Stimulated activated CD4-positive, alpha-beta T cell treated with anti-CD3 and anti-CD28 coated beads, Interleukin-1b, Interleukin-23, amount 100 ng/mL, for 4 hours (primary cell): ENCODE results near the gene KCNC3.
"Not testable (repeated sequence)": the region's sequence is repeated elsewhere in the genome, so short reads cannot be mapped to it uniquely, and the experiment has no call there.

ENCODE experiments used
- DNase-seq, 2 donors: peaks; one replicate each; pipeline ENCODE4 v3.0.0-alpha.2; 2020; ENCODE audit warnings: low read depth in 2 of 2

Gene KCNC3

GRCh38 chr19:50353487-50353880, 24.3 kb upstream of the KCNC3 start:
- not testable (repeated sequence) for DNase-seq

DNA sequence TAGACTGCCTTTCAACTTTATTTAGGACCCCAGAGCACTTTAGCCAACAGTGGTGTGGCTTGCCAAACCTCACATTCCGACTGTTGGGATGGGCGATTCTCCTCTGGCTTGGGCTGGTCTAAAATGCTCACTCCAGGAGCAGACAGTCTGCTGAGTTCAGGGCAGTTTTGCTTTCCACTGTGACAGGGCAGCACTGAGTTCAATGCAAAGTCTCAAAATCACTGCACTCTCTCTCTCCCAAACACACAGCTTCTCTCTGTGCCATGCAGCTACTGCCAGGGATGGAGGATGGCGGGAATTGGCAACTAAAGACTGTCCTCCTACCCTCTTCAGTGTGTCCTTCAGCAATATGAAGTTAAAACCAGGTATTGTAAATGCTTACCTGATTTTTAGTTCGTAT, 23.1 kb upstream of the KCNC3 start:
- no peak for DNase-seq

DNA sequence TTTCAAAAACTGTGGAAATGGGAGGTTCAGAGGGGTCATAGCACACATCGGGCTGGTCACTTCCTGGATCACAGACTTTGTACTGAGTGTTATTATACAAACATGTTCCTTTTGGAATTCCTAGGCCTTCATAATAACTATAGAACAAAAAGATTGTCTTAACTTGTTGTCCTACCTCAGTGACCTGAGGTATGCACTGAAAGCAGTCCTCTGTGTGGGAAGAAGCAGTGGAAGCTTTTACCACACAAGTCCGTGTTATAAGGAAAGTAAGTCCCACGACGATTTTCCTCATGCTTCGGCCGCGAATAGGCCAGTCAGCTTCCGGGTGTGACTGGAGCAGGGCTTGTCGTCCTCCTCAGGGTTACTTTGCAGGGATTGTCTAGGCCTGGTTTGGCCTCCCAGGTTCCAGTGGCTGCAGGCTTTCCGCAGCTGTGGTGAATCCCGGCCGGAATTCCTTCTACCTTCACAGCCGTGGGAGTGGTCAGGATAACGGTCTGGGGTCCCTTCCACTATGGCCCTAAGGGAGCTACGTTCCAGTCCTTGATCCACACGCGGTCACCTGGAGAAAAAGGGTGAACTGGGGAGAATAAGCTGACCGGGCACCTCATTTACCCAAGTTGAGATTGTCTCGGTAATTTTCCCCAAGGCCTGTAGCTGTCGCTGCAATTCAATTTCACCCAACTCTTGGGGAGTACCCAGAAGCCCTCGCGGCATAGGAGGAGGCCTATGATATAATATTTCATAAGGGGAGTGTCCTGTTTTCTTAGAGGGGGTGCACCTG, 20.3 kb upstream of the KCNC3 start:
- no peak for DNase-seq

GRCh38 chr19:50347089-50347581, 18.0 kb upstream of the KCNC3 start:
- DNase-seq, result not testable (repeated sequence)

- no peak for DNase-seq
These were observed 15.6 kb upstream of the KCNC3 start for GRCh38 chr19:50344661-50345318.

DNA sequence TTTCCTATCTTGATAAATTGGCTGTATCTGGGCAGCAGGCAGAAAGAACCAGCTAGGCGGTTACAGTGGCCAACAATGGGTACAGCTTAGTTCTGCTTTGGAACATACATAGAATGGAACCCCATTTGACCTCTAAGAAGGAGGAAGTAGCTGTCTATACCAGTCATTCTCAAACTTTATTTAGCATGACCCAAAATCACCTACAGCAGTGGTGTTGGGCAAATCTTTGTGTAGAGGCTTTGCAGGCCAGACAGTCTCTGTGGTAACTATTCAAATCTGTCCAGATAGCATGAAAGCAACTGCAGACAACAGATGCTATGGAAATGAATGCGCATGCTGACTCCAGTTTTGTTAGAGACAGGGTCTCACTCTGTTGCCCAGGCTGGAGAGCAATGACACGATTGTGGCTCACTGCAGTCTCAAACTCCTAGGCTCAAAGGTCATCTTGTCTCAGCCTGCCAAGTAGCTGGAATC, 12.0 kb upstream of the KCNC3 start:
- no peak for DNase-seq

GRCh38 chr19:50340331-50340730, 11.2 kb upstream of the KCNC3 start:
- DNase-seq, result no peak

GRCh38 chr19:50337031-50337430, 7.9 kb upstream of the KCNC3 start:
- DNase-seq, result not testable (repeated sequence)

DNA sequence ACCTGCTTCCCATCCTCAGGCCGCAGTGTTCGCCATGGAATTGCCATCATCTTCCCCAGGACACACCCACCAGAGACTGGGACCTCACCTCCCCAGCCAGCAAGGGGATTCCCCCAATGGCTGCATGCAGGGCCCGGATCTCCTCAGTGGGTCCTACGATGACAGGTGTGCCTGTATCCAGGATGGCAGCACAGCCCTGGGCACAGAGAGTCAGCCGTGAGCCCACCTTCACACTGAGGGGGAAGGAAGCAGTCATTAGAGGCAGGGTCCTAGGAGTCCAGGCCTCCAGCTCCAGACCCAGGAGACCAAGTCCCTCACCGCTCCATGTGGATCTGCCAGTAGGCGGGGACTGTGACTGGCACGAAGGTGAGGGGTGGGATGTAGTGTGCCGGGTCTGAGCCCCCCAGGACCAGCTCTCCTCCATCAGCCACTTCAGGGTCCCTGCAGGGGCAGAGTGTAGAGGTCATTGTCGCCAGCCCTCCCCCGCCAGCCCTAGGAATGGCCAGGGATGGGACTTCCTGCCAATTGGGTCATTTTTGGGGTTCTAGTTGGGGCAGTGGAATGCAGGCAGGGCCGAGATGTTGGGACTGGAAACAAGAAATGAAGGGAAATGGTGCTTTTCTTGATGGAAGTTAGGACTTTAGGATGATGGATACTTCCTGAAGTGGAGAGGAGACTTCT, 5.7 kb upstream of the KCNC3 start:
- no peak for DNase-seq

- DNase-seq, result peak; percentile 83 to 84
These were observed 4.8 kb upstream of the KCNC3 start for GRCh38 chr19:50333737-50334617.

DNA sequence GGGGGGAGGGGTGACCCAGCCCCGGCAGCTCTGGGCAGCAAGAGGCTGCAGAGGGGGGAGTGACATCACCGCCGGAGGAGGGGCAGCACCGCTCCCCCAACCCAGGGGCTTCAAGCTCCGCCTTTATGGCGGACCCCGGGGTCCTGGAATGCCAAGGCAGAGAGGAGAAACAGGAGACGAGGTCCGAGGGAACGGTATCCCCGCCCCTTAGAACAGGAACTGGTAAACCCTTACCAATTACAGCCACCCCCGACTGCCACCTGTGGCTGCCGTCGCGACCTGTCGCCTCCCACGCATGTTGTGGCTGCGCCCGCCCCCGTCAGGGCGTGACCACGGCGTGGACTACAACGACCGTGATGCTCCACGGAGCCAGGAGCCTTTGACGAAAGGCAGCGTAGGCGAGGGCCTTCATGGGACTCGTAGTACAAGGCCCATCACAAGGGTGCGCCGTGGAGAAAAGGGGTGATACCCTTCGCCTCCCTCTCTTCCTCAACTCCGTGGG, 4.1 kb upstream of the KCNC3 start:
- DNase-seq, result peak; percentile 85 to 86

DNA sequence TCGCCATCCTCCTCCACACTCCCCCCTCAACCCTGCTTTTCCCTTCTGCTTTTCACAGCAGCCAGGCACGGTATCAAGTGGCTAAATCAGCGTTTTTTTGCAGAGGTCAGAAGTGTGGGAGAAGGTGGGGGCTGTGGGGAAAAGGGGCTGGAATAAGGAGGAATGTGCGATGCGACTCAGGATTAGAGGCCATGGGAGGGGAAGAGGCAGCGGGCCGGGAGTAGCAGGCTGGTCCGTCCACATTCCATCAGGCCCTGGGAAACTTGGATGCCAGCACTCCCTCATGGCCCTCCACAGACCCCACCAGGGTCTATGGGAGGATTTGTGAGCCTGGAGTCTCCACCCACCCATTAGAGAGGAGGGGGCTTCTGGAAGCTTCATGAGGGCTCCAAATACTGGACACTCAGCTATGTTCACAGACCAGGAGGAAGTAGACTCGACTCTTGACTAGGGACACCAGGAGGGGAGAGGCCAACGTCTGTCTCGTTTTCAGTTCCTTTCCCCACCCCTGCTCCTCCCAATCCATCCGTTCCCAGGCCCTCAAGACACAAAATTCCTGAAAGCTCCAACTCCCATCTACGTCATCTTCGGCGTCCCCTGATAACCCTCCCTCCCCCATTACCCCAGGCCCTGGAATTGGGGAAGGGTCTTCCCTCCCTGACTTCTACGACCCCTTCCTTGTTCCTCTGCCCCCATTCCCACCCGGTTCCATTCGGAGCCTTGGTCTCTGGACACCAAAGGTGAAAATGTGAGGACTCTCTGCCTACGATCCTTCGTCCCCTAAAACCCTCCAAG, 3.3 kb upstream of the KCNC3 start:
- no peak for DNase-seq

DNA sequence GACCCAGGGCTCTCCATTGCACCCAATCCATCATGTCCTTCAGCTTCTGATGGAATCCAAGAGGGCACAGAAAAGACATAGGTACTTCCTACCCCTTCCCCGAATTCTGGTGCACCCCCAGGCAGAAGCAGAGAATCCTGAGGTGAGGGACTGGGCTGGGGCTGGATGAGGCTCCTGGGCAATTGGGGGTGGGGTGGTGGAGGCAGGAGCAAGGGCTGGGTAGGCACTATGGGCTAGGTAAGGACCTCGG, 2.7 kb upstream of the KCNC3 start:
- DNase-seq, result no peak

- no peak for DNase-seq
These were observed 2.2 kb upstream of the KCNC3 start for GRCh38 chr19:50331221-50331993.

GRCh38 chr19:50330365-50331078, 1.3 kb upstream of the KCNC3 start:
- peak; percentile 45 to 77 for DNase-seq

GRCh38 chr19:50329926-50330294, 733 bp upstream of the KCNC3 start:
- DNase-seq, result not testable (repeated sequence)

DNA sequence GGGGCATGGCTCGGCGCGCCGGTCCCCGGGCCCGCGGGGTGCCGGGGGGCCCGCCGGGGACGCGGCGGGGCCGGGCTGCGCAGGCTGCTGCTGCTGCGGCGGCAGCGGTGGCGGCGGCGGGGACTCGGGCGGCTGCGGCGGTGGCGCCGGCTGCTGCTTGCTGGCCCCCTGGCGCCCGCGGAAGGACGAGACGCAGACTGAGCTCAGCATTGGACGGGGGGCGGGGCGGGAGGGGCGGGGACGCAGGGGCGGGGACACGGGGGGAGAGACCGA, 368 bp downstream of the KCNC3 start:
- DNase-seq, result no peak

DNA sequence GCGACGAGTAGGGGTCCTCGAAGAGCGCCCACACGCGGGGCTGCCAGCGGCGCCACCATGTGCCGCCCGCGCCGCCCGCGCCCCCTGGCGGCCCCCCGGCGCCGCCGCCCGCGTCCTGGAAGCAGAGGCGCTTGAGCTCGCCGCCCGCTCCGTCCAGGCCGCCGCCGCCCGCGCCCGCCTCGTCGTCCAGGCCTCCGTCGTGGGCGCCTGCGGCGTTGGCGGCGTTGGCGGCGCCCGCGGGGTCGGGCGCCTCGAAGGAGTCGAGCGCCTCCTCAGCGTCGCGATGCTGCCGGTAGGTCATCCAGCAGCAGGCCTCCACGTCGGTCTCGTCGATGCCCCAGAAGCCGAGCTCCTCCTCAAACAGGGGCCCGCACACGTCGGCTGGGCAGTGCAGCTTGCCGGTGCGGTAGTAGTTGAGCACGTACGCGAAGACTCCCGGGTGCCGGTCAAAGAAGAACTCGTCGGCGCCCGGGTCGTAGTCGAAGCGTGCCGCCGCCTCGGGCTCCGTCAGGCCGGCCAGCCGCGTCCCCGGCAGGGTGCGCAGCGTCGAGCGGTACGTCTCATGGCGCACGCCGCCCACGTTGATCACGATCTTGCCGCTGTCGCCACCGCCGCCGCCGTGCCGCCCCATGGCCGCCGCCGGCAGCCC, 829 bp downstream of the KCNC3 start:
- peak in 1 of 2 donors; percentile 46 for DNase-seq
